HPDE6-E6E7 (cell line): Measurements from ENCODE around the gene FAM187B.
"Not testable (repeated sequence)": the region's sequence is repeated elsewhere in the genome, so short reads cannot be mapped to it uniquely, and the experiment has no call there.

Experiments
- DNase-seq: peaks from one replicate; pipeline ENCODE4 v3.0.0; 2011; ENCODE audit warnings: missing footprints; ENCODE audit errors: extremely low spot score

The FAM187B gene

GRCh38 chr19:35262101-35262761 is 33.7 kb upstream of the FAM187B start:
- DNase-seq, result no peak

- DNase-seq, result no peak
Observed at GRCh38 chr19:35261356-35262100, 33.0 kb upstream of the FAM187B start.

GRCh38 chr19:35260694-35261304 is 32.3 kb upstream of the FAM187B start:
- DNase-seq, result no peak

GRCh38 chr19:35257113-35257461 is 28.5 kb upstream of the FAM187B start:
- DNase-seq, result no peak

GRCh38 chr19:35256566-35256965 is 28.0 kb upstream of the FAM187B start:
- DNase-seq, result no peak

- DNase-seq, result no peak
Observed at GRCh38 chr19:35254341-35255297, 26.1 kb upstream of the FAM187B start.

- no peak for DNase-seq
Observed at GRCh38 chr19:35253316-35254286, 25.1 kb upstream of the FAM187B start.

- no peak for DNase-seq
Observed at GRCh38 chr19:35251456-35251855, 22.9 kb upstream of the FAM187B start.

- no peak for DNase-seq
Observed at GRCh38 chr19:35249848-35250711, 21.5 kb upstream of the FAM187B start.

- no peak for DNase-seq
Observed at GRCh38 chr19:35249146-35249847, 20.8 kb upstream of the FAM187B start.

GRCh38 chr19:35248310-35249145 is 20.0 kb upstream of the FAM187B start, which contains the start of gene LSR:
Gene LSR, plus strand, starts transcription at chr19:35249002. Its CDS starts 21 bp downstream, at chr19:35249023.
- peak; percentile 97 for DNase-seq

- peak; percentile 77 for DNase-seq
Observed at GRCh38 chr19:35247526-35248309, 19.2 kb upstream of the FAM187B start.

- DNase-seq, result no peak
Observed at GRCh38 chr19:35246466-35247092, 18.0 kb upstream of the FAM187B start.

GRCh38 chr19:35241417-35241816 is 12.9 kb upstream of the FAM187B start:
- DNase-seq, result no peak

GRCh38 chr19:35240327-35240726 is 11.8 kb upstream of the FAM187B start:
- no peak for DNase-seq

- not testable (repeated sequence) for DNase-seq
Observed at GRCh38 chr19:35239597-35239996, 11.1 kb upstream of the FAM187B start.
